Esophagus (tissue), 2 donors: Measurements from ENCODE around the gene TSPAN13. TPM values are rescaled to one million over a fixed set of nuclear protein-coding genes. Genes with fewer than 3 reads are reported as not detected.

Experiments
- H3K27ac ChIP-seq, 2 donors: one replicate each; pipeline ENCODE4 v1.5.1; 2013; ENCODE audit warnings: low read depth in 2 of 2, mild to moderate bottlenecking in 2 of 2, inconsistent platforms in 1 of 2, low read length in 1 of 2, moderate library complexity in 1 of 2
- H3K27me3 ChIP-seq, 2 donors: one replicate each; pipeline ENCODE4 v1.6.1; 2013; ENCODE audit warnings: low read length in 2 of 2, control low read depth in 1 of 2, mild to moderate bottlenecking in 1 of 2; ENCODE audit not compliant: insufficient read depth in 2 of 2, control insufficient read depth in 1 of 2
- H3K36me3 ChIP-seq, 2 donors: one replicate each; pipeline ENCODE4 v1.6.1; 2013; ENCODE audit warnings: low read length in 1 of 2; ENCODE audit not compliant: control insufficient read depth in 2 of 2, insufficient read depth in 2 of 2
- H3K4me1 ChIP-seq, 2 donors: one replicate each; pipeline ENCODE4 v1.6.1; 2013; ENCODE audit warnings: low read length in 1 of 2; ENCODE audit not compliant: control insufficient read depth in 2 of 2, insufficient read depth in 2 of 2
- H3K4me3 ChIP-seq, 2 donors: one replicate each; pipeline ENCODE4 v1.5.1; 2013; ENCODE audit warnings: low read length in 2 of 2, mild to moderate bottlenecking in 2 of 2, low read depth in 1 of 2, moderate library complexity in 1 of 2
- H3K9me3 ChIP-seq, 2 donors: one replicate each; pipeline ENCODE4 v1.6.1; 2013; ENCODE audit warnings: mild to moderate bottlenecking in 2 of 2, low read depth in 1 of 2, low read length in 1 of 2, moderate library complexity in 1 of 2; ENCODE audit not compliant: control insufficient read depth in 2 of 2, insufficient read depth in 1 of 2
- WGBS, 2 donors: extraction: QIAGEN DNeasy Blood & Tissue Kit; methylation state at CpG; one replicate each; pipeline ENCODE4 v1.1.7; 2013; 5-methylcytosine and 5-hydroxymethylcytosine counted together
- polyA plus RNA-seq, 2 donors: library from polyadenylated mRNA; stranded (reverse); fragments of 200-250 nt; gene quantifications; one replicate each; pipeline ENCODE4 v1.2.3, GENCODE V29; 2013
- donor health status: healthy with polysubstance abuse.
- donor health status: Bipolar disorder and iron deficiency.

The TSPAN13 gene
- polyA plus RNA-seq, 2 donors, result 10.8 to 13.6 TPM

DNA sequence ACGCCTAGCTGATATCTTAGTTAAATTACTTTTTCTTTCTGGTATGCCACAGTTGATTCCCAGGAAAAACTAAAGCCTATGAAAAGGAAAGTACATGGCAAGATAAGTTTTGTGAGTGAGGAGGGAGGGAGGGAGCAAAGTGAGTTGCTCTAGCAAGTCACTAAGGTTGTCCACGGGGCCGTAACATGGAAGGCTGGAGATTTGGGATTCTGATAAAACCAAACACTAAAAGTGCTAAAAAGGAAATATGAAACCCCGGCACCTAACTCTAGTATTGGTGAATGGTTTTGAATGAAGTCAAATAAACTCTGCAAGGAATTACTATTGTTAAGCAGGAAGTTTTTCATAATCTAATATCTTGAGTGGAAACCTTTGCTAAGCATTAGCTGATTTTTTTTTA lies 49.6 kb downstream of the TSPAN13 start:
- no peak overlapping the region for H3K27ac ChIP-seq
- no peaks in the 10 kb centered on the region for H3K4me1 ChIP-seq
- H3K27me3 ChIP-seq, result no peaks in the 10 kb centered on the region
- no peaks in the 10 kb centered on the region for H3K9me3 ChIP-seq
- 83 to 86% methylated on average over 4 of the region's 4 CpGs for WGBS, 2 donors
- no peaks in the 10 kb centered on the region for H3K36me3 ChIP-seq
- H3K4me3 ChIP-seq, result no peak overlapping the region

DNA sequence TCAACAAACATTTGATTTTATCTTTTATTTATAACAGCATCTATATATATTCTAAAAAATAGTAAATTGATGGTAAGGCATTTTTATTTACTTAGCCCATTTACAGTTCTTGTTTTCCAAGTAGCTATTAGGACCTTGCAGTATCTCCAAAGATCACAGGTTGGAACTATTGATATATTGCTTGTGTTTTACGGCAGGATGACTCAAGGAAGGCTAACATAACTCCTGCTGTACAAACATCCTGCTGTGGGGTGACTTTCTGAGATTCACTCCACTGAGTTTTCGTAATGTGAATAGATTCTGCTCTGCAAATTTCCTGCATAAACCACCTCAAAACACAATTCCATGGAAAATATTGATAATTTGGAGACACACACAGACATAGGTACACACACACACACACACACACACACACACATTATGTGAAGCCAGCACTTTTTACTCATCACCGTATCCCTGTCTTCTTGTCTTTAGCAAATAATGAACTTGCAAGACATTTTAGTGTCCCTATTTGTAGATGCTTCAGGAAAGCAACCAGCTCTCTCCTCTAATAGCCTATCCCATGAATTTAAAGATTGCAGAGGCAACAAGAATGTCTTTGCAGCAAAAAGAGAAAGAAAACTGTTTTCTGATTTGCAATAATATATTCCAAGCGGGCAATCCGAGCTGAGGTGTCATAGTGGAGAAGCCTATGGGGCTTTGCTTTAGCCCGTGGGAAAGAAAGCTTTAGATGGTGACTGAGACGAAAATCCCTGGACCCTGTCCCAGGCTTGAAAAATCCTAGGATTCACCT lies 50.5 kb downstream of the TSPAN13 start:
- Histone ChIP-seq H3K4me3 (peak overlapping the region in 1 of 2 donors; percentile 2), H3K36me3 (no peaks in the 10 kb centered on the region), H3K27ac (no peak overlapping the region), H3K27me3 (no peaks in the 10 kb centered on the region), H3K4me1 (no peaks in the 10 kb centered on the region), H3K9me3 (no peaks in the 10 kb centered on the region)
- 58 to 60% methylated on average over 7 of the region's 7 CpGs for WGBS, 2 donors

DNA sequence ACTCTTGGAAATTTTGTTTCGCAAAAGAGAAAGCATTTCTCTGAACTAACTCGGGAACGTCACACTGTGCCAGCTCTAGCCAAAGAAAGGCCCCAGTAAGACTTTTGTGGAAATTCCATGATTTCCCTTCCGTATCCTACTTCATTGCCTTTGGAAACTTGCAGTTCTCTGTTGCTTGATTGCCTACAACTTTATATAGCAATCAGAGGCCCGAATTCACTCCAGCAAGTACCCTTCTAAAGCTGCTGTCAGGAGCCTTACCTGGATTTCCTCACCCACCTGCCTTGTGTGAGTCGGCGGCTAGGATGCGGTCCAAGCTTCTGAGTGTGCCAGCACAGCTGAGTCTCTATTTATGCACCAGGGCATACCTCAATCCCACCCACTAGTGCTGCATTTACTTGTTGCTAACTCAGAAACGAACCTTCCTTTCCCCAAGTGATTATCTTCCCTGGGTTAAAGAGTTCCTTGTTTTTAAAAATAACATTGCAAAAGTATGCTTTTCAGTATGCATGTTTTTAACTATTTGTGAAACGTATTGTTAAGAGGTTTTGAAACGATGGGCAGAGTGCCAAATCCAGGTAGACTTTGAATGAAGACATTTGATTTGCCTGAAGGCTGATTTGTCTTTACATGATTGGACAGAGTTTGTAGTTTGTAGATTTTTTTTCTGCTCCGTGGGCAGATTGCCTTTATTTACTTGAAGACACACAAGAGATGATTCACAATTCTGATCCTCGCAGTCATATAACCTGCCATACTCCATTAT lies 51.3 kb downstream of the TSPAN13 start, which contains the start of gene AGR2:
AGR2 (minus strand) TSS at position 326 of the 766 bp plus-strand sequence. CDS start 3,203 bp downstream, outside the sequence.
- Histone ChIP-seq H3K36me3 (no peaks in the 10 kb centered on the region), H3K4me1 (no peaks in the 10 kb centered on the region), H3K4me3 (peak within 1 kb of the TSS in 1 of 2 donors; percentile 2), H3K9me3 (no peaks in the 10 kb centered on the region), H3K27me3 (no peaks in the 10 kb centered on the region), H3K27ac (peak within 1 kb of the TSS; percentile 14 to 29)
- WGBS, 2 donors, result 46 to 57% methylated on average over 13 of the region's 13 CpGs

DNA sequence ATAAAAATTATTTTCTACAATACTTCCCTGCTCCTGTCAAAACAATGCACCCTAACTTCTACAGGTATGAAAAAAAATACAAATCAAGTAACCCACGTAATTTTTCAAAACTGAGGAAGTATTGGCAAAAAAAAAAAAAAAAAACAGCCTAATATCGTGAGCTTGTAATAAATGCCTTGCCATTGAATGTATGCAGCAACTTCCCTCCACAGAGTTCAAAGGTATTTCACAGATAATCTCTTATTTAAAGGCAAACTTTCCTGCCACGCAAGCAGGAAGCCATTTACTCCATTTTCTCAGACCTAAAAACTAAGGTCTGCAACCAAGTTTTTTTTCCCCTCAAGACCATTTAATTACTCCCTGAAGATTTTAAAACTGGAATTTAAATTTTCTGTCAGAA lies 51.9 kb downstream of the TSPAN13 start:
- no peaks in the 10 kb centered on the region for H3K36me3 ChIP-seq
- H3K27me3 ChIP-seq, result no peaks in the 10 kb centered on the region
- no peaks in the 10 kb centered on the region for H3K4me1 ChIP-seq
- no peak overlapping the region for H3K27ac ChIP-seq
- 40 to 52% methylated on average over 3 of the region's 3 CpGs for WGBS, 2 donors
- no peak overlapping the region for H3K4me3 ChIP-seq
- H3K9me3 ChIP-seq, result no peaks in the 10 kb centered on the region

DNA sequence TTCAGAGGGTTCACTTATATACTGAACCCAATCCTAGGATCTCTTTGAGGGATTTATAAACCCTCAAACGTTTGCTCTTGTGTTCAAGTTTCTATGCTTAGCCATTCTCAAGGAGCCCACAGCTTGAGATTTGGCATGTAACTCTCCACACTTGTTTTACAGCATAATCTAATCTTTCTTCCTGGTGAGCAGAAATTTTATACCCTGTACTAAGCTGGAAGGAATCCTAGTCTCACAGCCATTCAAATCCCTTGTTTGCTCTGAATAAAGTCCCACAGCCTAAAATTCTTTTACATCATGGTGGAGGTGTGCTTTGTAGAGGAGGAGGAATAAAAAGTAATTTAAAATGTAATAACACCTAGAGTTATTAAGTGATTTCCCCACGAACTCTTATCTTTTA lies 56.6 kb downstream of the TSPAN13 start:
- no peaks in the 10 kb centered on the region for H3K9me3 ChIP-seq
- WGBS, 2 donors, result 52 to 71% methylated on average over 2 of the region's 2 CpGs
- H3K4me1 ChIP-seq, result no peaks in the 10 kb centered on the region
- no peak overlapping the region for H3K27ac ChIP-seq
- H3K27me3 ChIP-seq, result peaks cover 0 to 3% of the 10 kb centered on the region in 2 donors
- no peaks in the 10 kb centered on the region for H3K36me3 ChIP-seq
- no peak overlapping the region for H3K4me3 ChIP-seq

DNA sequence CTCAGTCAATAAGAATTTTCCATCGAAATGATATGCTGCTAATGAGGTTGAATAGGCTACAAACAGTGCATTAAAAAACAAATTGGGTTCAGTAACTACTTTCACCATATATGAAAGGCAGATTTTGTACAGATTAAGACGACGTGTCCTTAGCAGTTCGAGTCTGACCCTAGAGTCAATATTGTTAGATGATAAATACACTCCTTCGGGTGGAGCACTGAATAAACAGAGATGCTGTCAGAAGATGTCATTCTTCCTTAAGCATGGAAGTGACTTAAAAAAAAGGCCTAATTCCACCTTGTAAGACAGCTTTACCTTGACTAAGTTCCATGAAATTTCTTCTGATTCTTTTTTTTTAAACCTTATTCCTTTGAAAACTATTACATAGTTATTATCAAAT lies 57.0 kb downstream of the TSPAN13 start:
- no peaks in the 10 kb centered on the region for H3K4me1 ChIP-seq
- no peak overlapping the region for H3K27ac ChIP-seq
- no peak overlapping the region for H3K4me3 ChIP-seq
- 58 to 59% methylated on average over 5 of the region's 5 CpGs for WGBS, 2 donors
- H3K9me3 ChIP-seq, result no peaks in the 10 kb centered on the region
- no peaks in the 10 kb centered on the region for H3K36me3 ChIP-seq
- peaks cover 0 to 3% of the 10 kb centered on the region in 2 donors for H3K27me3 ChIP-seq

DNA sequence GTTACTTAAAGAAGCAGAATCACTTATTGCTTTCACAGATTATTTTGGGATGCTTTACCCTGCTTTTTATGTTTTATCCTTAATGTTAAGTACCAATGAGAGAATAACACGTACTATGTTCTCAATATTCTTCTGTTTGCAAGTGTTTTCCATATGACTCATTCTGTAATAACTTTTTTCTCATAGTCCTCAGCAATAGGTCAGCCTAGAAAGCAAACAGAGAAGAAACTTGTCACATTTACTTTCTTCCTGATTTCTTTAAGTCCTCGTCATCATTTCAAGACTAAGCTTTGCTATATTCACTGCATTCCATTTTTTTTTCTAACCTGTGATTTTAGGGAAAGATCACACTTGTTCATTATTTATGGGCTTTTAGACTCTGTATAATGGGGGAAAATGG lies 58.0 kb downstream of the TSPAN13 start:
- no peaks in the 10 kb centered on the region for H3K4me1 ChIP-seq
- H3K4me3 ChIP-seq, result no peak overlapping the region
- 56 to 65% methylated on average over 2 of the region's 2 CpGs for WGBS, 2 donors
- no peak overlapping the region for H3K27ac ChIP-seq
- peaks cover 0 to 3% of the 10 kb centered on the region in 2 donors for H3K27me3 ChIP-seq
- H3K9me3 ChIP-seq, result no peaks in the 10 kb centered on the region
- no peaks in the 10 kb centered on the region for H3K36me3 ChIP-seq

DNA sequence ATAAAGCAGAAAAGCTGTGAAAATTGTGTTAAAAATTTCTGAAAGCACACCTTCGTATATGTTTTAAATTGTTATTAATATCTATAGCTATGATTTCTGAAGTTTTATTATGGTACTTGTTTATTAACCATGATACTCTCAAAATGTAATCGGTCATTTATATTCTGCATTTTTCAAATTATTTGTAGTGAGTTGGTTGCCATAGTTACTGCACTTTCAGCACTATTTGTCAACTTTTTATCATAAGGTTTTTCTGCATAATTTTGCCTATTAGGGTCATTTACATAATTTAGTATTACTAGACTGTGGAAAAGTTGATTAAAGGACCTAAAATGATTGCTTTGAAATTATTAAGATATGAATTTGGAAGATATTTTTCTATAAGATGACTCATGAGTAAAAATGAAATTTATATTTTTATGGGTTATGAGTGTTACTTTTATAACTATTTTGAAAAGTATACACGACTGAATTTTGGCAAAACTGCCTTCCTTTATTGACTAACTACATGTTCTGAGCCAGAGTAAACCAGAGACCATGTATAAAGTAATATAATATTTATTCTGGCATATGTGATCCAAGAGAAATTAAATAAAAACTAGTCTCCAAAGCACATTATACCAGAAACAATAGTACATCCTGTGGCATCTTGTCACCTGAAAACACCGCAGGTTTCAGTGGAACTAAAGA lies 59.1 kb downstream of the TSPAN13 start:
- Histone ChIP-seq H3K36me3 (no peaks in the 10 kb centered on the region), H3K9me3 (no peaks in the 10 kb centered on the region), H3K27me3 (peaks cover 0 to 3% of the 10 kb centered on the region in 2 donors), H3K27ac (no peak overlapping the region), H3K4me1 (no peaks in the 10 kb centered on the region), H3K4me3 (no peak overlapping the region)
- WGBS, 2 donors, result 75 to 78% methylated on average over 4 of the region's 4 CpGs

DNA sequence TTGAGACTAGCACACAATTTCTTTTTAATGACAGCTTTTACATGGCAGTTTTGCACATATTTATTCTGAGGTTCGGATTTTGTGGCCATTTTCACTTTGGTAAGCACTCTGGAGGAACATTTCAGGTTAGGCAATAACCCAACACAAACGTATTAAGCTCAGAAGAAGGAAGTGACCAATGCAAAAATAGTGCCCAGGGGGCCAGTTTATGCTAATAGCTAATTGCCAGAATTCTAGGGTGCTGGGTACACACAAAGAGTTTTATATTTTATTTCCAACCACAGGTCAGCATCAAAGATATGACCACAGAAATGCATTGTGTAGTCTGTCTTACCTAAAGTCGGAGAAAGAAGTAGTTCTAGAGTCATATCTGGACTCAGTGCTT lies 59.7 kb downstream of the TSPAN13 start:
- Histone ChIP-seq H3K9me3 (no peaks in the 10 kb centered on the region), H3K27me3 (peaks cover 0 to 3% of the 10 kb centered on the region in 2 donors), H3K4me3 (no peak overlapping the region), H3K36me3 (no peaks in the 10 kb centered on the region), H3K4me1 (no peaks in the 10 kb centered on the region), H3K27ac (no peak overlapping the region)
- WGBS, 2 donors, result 58 to 62% methylated on average over 3 of the region's 3 CpGs
